ENCODE results near the gene WDR26. TPM values are rescaled to one million over a fixed set of nuclear protein-coding genes. Genes with fewer than 3 reads are reported as not detected.

The WDR26 gene
- total RNA-seq, 1 experiment from 2014 or later, result 156 TPM

DNA sequence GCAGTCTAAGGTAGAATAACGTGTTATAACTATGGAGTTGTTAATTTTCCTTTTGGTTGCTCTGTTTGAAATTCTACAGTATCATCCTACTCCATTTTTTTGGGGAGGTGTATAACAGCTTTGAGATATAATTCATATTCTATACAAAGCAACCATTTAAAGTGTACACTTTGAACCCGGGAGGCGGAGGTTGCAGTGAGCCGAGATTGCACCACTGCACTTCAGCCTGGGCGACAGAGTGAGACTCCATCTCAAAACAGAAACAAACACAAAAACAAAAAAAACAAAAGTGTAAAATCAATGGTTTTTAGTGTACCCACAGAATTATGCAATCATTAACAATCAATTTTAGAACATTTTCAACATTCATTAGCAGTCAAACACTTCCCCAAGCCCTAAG is 44.1 kb downstream of the WDR26 start:
- no peaks in the 10 kb centered on the region for H3K4me1 Mint-ChIP-seq (ENCODE audit: insufficient read depth, unreplicated experiment)
- TF ChIP-seq, protein P1, sequence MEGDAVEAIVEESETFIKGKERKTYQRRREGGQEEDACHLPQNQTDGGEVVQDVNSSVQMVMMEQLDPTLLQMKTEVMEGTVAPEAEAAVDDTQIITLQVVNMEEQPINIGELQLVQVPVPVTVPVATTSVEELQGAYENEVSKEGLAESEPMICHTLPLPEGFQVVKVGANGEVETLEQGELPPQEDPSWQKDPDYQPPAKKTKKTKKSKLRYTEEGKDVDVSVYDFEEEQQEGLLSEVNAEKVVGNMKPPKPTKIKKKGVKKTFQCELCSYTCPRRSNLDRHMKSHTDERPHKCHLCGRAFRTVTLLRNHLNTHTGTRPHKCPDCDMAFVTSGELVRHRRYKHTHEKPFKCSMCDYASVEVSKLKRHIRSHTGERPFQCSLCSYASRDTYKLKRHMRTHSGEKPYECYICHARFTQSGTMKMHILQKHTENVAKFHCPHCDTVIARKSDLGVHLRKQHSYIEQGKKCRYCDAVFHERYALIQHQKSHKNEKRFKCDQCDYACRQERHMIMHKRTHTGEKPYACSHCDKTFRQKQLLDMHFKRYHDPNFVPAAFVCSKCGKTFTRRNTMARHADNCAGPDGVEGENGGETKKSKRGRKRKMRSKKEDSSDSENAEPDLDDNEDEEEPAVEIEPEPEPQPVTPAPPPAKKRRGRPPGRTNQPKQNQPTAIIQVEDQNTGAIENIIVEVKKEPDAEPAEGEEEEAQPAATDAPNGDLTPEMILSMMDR (IDR thresholded peaks at IDR 0.05; ENCODE audit: unreplicated experiment), result no peak
- no peaks in the 10 kb centered on the region for H3K9me3 Mint-ChIP-seq (ENCODE audit: unreplicated experiment)
- no peak for DNase-seq (ENCODE audit: unreplicated experiment)
- ChIA-PET POLR2A (interaction anchor here (0.6 kb wide), 1 partner anchor 23 kb away, joined by 3 read pairs; no protein-coding TSS in a partner anchor), CTCF (interaction anchor here (0.6 to 3.5 kb wide), 6 partner anchors 8 to 88 kb away, joined by 3 to 27 read pairs (median 4); no protein-coding TSS in a partner anchor)
- intact Hi-C loops (cut with micrococcal nuclease), result no loop called here
- no TSS peak for BruUV-seq (replicated peaks)
- H3K36me3 Mint-ChIP-seq (ENCODE audit: insufficient read depth, unreplicated experiment), result peaks cover 100% of the 10 kb centered on the region
- peak overlapping the region; percentile 51 for H3K27ac Mint-ChIP-seq (ENCODE audit: low read depth, unreplicated experiment)
- H3K27me3 Mint-ChIP-seq (ENCODE audit: insufficient read depth, unreplicated experiment), result no peaks in the 10 kb centered on the region
- H3K4me3 Mint-ChIP-seq (ENCODE audit: unreplicated experiment), result no peak overlapping the region

DNA sequence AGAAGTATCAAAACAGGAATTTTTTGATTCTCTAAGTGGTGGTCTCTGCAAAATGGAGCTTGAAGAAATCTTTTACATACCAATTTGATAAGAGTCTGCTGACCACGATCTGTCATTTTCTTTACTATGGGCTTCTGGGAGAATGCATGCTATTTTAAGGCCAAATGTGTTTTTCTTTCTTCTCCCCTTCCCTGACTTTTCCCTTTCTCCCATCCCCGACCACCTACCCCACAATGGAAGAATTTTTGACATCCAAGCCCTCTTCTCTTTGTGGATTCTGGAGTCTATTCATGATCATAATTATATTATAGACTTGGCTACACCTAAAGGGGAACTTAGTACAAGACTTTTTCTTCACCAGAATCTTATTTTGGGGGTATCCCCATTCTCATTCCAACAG is 46.7 kb downstream of the WDR26 start:
- POLR2A ChIA-PET, result interaction anchor here (1.0 to 4.9 kb wide), 7 partner anchors 8 to 48 kb away, joined by 4 to 26 read pairs (median 10); partner anchors contain the start of gene CNIH4
- no peaks in the 10 kb centered on the region for H3K4me1 Mint-ChIP-seq (ENCODE audit: insufficient read depth, unreplicated experiment)

DNA sequence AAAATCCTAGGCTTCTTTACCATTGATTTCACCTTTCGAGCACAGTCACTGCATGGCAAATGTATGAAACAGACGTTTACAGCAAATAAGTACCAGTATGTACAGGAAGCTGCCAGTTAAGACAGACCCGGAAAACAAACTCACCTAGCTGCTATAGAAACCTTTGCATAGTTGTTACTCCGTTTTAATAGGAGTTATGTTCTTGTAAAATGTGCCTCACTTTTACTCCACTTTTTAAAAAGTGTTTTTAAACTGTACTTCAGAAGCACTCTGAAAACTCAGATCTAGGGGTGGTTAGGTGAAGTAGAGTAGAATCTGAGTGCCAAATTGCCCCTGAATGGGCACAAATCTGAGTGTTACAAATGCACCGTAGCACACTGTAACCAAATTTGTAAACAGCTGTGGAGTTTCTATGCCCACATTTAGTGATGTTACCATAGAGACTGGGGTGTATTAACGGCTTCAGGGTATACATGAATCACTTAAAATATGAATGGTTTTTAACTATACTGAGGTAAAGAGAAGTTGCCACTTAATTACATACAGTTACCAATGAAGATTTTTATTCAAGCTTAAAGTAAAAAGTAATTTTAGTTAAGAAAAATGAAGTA is 47.2 kb downstream of the WDR26 start:
- H3K4me1 Mint-ChIP-seq (ENCODE audit: insufficient read depth, unreplicated experiment), result no peaks in the 10 kb centered on the region
- peaks cover 96% of the 10 kb centered on the region for H3K36me3 Mint-ChIP-seq (ENCODE audit: insufficient read depth, unreplicated experiment)
- CTCF ChIA-PET, result interaction anchor here (0.7 to 3.5 kb wide), 8 partner anchors 8 to 535 kb away, joined by 3 to 27 read pairs (median 4); no protein-coding TSS in a partner anchor
- H3K27ac Mint-ChIP-seq (ENCODE audit: low read depth, unreplicated experiment), result no peak overlapping the region
- no peak for DNase-seq (ENCODE audit: unreplicated experiment)
- intact Hi-C loops (cut with micrococcal nuclease), result loop anchor here (5.0 kb wide), 1 partner anchor 70 kb away; no protein-coding TSS in a partner anchor
- no TSS peak for BruUV-seq (replicated peaks)
- POLR2A ChIA-PET, result interaction anchor here (1.0 to 4.9 kb wide), 9 partner anchors 8 to 111 kb away, joined by 3 to 26 read pairs (median 9); partner anchors contain the start of gene CNIH4
- no peaks in the 10 kb centered on the region for H3K9me3 Mint-ChIP-seq (ENCODE audit: unreplicated experiment)
- no peak overlapping the region for H3K4me3 Mint-ChIP-seq (ENCODE audit: unreplicated experiment)
- TF ChIP-seq, protein P1 (IDR thresholded peaks at IDR 0.05; ENCODE audit: unreplicated experiment), result no peak
- H3K27me3 Mint-ChIP-seq (ENCODE audit: insufficient read depth, unreplicated experiment), result no peaks in the 10 kb centered on the region

More for the DNA sequence above, 46.7 kb downstream of the WDR26 start:
- no peak overlapping the region for H3K27ac Mint-ChIP-seq (ENCODE audit: low read depth, unreplicated experiment)
- TF ChIP-seq, protein P1 (IDR thresholded peaks at IDR 0.05; ENCODE audit: unreplicated experiment), result no peak
- H3K9me3 Mint-ChIP-seq (ENCODE audit: unreplicated experiment), result no peaks in the 10 kb centered on the region
- DNase-seq (ENCODE audit: unreplicated experiment), result no peak
- intact Hi-C loops (cut with micrococcal nuclease), result loop anchor here (5.0 kb wide), 1 partner anchor 69 kb away; no protein-coding TSS in a partner anchor
- no peak overlapping the region for H3K4me3 Mint-ChIP-seq (ENCODE audit: unreplicated experiment)
- CTCF ChIA-PET, result interaction anchor here (0.7 to 3.5 kb wide), 8 partner anchors 8 to 690 kb away, joined by 3 to 27 read pairs (median 4); no protein-coding TSS in a partner anchor
- H3K27me3 Mint-ChIP-seq (ENCODE audit: insufficient read depth, unreplicated experiment), result no peaks in the 10 kb centered on the region
- BruUV-seq (replicated peaks), result no TSS peak
- peaks cover 100% of the 10 kb centered on the region for H3K36me3 Mint-ChIP-seq (ENCODE audit: insufficient read depth, unreplicated experiment)

DNA sequence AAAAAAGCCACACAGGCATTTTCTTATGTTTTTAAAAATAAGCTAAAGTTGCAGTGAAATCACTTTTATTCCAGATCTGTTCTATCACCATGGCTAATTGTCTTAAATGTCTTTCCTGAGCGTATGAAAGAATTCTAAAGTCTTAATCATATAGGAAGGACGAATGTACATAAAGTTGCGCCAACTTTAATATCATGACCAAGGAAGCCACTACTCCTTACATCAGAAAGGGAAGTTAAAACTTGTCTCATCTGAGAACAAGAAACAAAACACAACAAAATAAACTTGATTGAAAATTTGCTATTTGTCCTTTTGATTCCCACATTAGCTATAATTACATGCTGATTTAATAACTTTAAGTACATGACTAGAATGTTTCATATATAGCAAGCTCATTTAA is 51.4 kb downstream of the WDR26 start:
- TF ChIP-seq, protein P1 (IDR thresholded peaks at IDR 0.05; ENCODE audit: unreplicated experiment), result no peak
- H3K9me3 Mint-ChIP-seq (ENCODE audit: unreplicated experiment), result no peaks in the 10 kb centered on the region
- intact Hi-C loops (cut with micrococcal nuclease), result no loop called here
- no peak for DNase-seq (ENCODE audit: unreplicated experiment)
- no peak overlapping the region for H3K27ac Mint-ChIP-seq (ENCODE audit: low read depth, unreplicated experiment)
- H3K27me3 Mint-ChIP-seq (ENCODE audit: insufficient read depth, unreplicated experiment), result no peaks in the 10 kb centered on the region
- H3K36me3 Mint-ChIP-seq (ENCODE audit: insufficient read depth, unreplicated experiment), result peaks cover 74% of the 10 kb centered on the region
- H3K4me3 Mint-ChIP-seq (ENCODE audit: unreplicated experiment), result no peak overlapping the region
- no peaks in the 10 kb centered on the region for H3K4me1 Mint-ChIP-seq (ENCODE audit: insufficient read depth, unreplicated experiment)
- CTCF ChIA-PET, result interaction anchor here (0.6 to 6.1 kb wide), 9 partner anchors 25 to 539 kb away, joined by 3 to 41 read pairs (median 4); no protein-coding TSS in a partner anchor
- BruUV-seq (replicated peaks), result TSS peak; percentile 2
- POLR2A ChIA-PET, result interaction anchor here (0.6 to 5.5 kb wide), 9 partner anchors 10 to 1117 kb away, joined by 3 to 21 read pairs (median 3); no protein-coding TSS in a partner anchor

Data from MCF 10A (cell line).